Measurements from ENCODE around the gene ADAMTS2. TPM values are rescaled to one million over a fixed set of nuclear protein-coding genes. Genes with fewer than 3 reads are reported as not detected.

The ADAMTS2 gene
- total and polyA plus RNA-seq, 3 donors from 2014 or later, result 10.9 to 19.8 (median 13.6) TPM

GRCh38 chr5:179130101-179130681, 215.1 kb downstream of the ADAMTS2 start:
- H3K4me3 ChIP-seq, result no peak overlapping the region
- no peaks in the 10 kb centered on the region for H3K36me3 ChIP-seq (ENCODE audit: low read depth, missing control alignments)
- TF ChIP-seq POLR2A (IDR thresholded peaks at IDR 0.05) (no peak), CTCF (IDR thresholded peaks at IDR 0.05) (no peak)
- no peak overlapping the region for H3K27ac ChIP-seq
- H3K9me3 ChIP-seq, result no peaks in the 10 kb centered on the region
- 91 to 96% methylated on average over 10 to 14 of the region's 14 CpGs for WGBS, 2 donors
- intact Hi-C loops (cut with DNase I; ENCODE audit: low total_unique reads), result no loop called here
- H3K4me1 ChIP-seq, result no peaks in the 10 kb centered on the region
- no peaks in the 10 kb centered on the region for H3K27me3 ChIP-seq
- DNase-seq, result no peak

DNA sequence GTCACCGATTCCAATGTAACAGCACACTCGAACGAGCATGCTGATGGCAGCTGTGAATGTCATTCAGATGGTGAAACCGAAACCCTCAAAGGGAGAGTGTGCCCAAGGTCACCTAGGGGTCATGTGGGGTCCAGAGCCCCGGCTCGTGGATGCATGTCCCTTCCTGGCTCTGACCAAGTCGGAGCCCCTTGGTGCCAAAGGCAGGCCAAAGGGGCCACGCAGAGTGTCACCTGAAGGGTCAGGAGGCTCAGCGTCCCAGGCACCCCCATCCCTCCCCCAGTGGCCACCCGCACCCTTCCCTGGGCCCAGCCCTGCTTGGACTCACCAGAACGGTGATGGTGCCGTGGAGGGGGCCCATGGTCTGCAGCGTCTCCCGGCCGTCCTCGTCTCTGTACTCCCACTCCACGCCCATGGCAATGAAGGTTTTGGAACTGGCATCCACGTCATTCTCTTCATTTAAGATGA, 215.6 kb downstream of the ADAMTS2 start:
- intact Hi-C loops (cut with DNase I; ENCODE audit: low total_unique reads), result no loop called here

DNA sequence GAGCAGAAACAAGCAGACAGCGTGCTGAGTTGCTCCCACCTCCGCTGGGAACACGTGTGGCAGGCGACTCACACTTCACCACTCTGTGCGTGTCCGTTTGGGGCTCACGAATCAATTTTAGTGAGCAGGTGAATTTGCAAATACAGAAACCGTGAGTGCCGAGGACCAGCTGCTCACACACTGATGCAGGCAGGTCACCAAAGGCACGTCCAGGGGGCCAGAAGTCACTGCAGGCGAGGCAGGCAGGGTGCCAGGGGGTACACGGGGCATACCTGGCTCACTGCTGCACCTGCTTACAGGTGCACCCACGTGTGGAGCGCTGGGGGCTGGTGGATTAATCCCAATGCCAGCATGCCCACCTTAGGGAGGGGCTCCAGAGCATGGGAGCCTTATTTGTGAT, 216.3 kb downstream of the ADAMTS2 start:
- no peak overlapping the region for H3K27ac ChIP-seq

More for the DNA sequence above, 215.6 kb downstream of the ADAMTS2 start:
- H3K36me3 ChIP-seq (ENCODE audit: low read depth, missing control alignments), result no peaks in the 10 kb centered on the region
- H3K9me3 ChIP-seq, result no peaks in the 10 kb centered on the region
- H3K27ac ChIP-seq, result no peak overlapping the region
- no peak for DNase-seq
- H3K4me1 ChIP-seq, result no peaks in the 10 kb centered on the region
- no peak overlapping the region for H3K4me3 ChIP-seq
- 86 to 90% methylated on average over 13 to 18 of the region's 18 CpGs for WGBS, 2 donors
- TF ChIP-seq POLR2A (IDR thresholded peaks at IDR 0.05) (no peak), CTCF (IDR thresholded peaks at IDR 0.05) (no peak)
- no peaks in the 10 kb centered on the region for H3K27me3 ChIP-seq

GRCh38 chr5:179128041-179128365, 217.3 kb downstream of the ADAMTS2 start:
- no peak for DNase-seq
- H3K27me3 ChIP-seq, result no peaks in the 10 kb centered on the region
- intact Hi-C loops (cut with DNase I; ENCODE audit: low total_unique reads), result no loop called here
- H3K4me1 ChIP-seq, result no peaks in the 10 kb centered on the region
- H3K4me3 ChIP-seq, result no peak overlapping the region
- WGBS, 2 donors, result 96 to 99% methylated on average over 8 to 10 of the region's 10 CpGs
- H3K9me3 ChIP-seq, result no peaks in the 10 kb centered on the region
- no peak overlapping the region for H3K27ac ChIP-seq
- TF ChIP-seq CTCF (IDR thresholded peaks at IDR 0.05) (no peak), POLR2A (IDR thresholded peaks at IDR 0.05) (no peak)
- no peaks in the 10 kb centered on the region for H3K36me3 ChIP-seq (ENCODE audit: low read depth, missing control alignments)

More for the DNA sequence above, 216.3 kb downstream of the ADAMTS2 start:
- no peaks in the 10 kb centered on the region for H3K27me3 ChIP-seq
- no peak for TF ChIP-seq CTCF (IDR thresholded peaks at IDR 0.05)
- no peak for TF ChIP-seq POLR2A (IDR thresholded peaks at IDR 0.05)
- H3K4me1 ChIP-seq, result no peaks in the 10 kb centered on the region
- DNase-seq, result no peak
- WGBS, 2 donors, result 87 to 93% methylated on average over 8 to 14 of the region's 14 CpGs
- intact Hi-C loops (cut with DNase I; ENCODE audit: low total_unique reads), result no loop called here
- no peaks in the 10 kb centered on the region for H3K9me3 ChIP-seq
- no peaks in the 10 kb centered on the region for H3K36me3 ChIP-seq (ENCODE audit: low read depth, missing control alignments)
- H3K4me3 ChIP-seq, result no peak overlapping the region
